Astrocyte of the cerebellum (primary cell): ENCODE results near the gene RBM19.
"Not testable (repeated sequence)": the region's sequence is repeated elsewhere in the genome, so short reads cannot be mapped to it uniquely, and the experiment has no call there.

ENCODE experiments used
- DNase-seq: peaks from one replicate; pipeline ENCODE4 v3.0.0-alpha.2; 2011; ENCODE audit warnings: low read depth
- H3K4me3 ChIP-seq: 2 replicates; pipeline ENCODE4 v1.5.1; 2011; ENCODE audit warnings: mild to moderate bottlenecking, low read depth, low read length, moderate library complexity
- CTCF ChIP-seq: IDR thresholded peaks from 2 replicates; pipeline ENCODE4 v1.5.1; 2012; ENCODE audit warnings: low read length, low read depth, moderate library complexity, mild to moderate bottlenecking; ENCODE audit errors: missing control alignments
- in situ Hi-C: cut with HindIII; loops from 2 replicates; pipeline ENCODE4 v1.10.0; 2017; ENCODE audit warnings: low sequenced_read_pairs

Gene RBM19

GRCh38 chr12:114006482-114007425, 40.6 kb upstream of the RBM19 start:
- DNase-seq = no peak
- no peak overlapping the region for H3K4me3 ChIP-seq
- in situ Hi-C loops = no loop called here
- no peak for TF ChIP-seq CTCF

GRCh38 chr12:114004402-114004801, 38.3 kb upstream of the RBM19 start:
- no peak overlapping the region for H3K4me3 ChIP-seq
- TF ChIP-seq CTCF = no peak
- no peak for DNase-seq
- in situ Hi-C loops = no loop called here

GRCh38 chr12:114003286-114003685, 37.2 kb upstream of the RBM19 start:
- in situ Hi-C loops = no loop called here
- no peak overlapping the region for H3K4me3 ChIP-seq
- no peak for DNase-seq
- no peak for TF ChIP-seq CTCF

- TF ChIP-seq CTCF = no peak
- DNase-seq = no peak
- in situ Hi-C loops = no loop called here
- no peak overlapping the region for H3K4me3 ChIP-seq
Measured at GRCh38 chr12:114001511-114002340, 35.6 kb upstream of the RBM19 start.

GRCh38 chr12:114000861-114001260, 34.7 kb upstream of the RBM19 start:
- in situ Hi-C loops = no loop called here
- no peak for DNase-seq
- no peak for TF ChIP-seq CTCF
- H3K4me3 ChIP-seq = no peak overlapping the region

GRCh38 chr12:114000261-114000660, 34.1 kb upstream of the RBM19 start:
- DNase-seq, in situ Hi-C loops, H3K4me3 ChIP-seq: not testable (repeated sequence)

- no peak overlapping the region for H3K4me3 ChIP-seq
- no peak for DNase-seq
- no peak for TF ChIP-seq CTCF
- in situ Hi-C loops = no loop called here
Measured at GRCh38 chr12:113997365-113997764, 31.2 kb upstream of the RBM19 start.
